Panc1 (cell line): ENCODE data around the gene HORMAD2.

ENCODE experiments used
- CTCF ChIP-seq: fragments of 450-650 bp; IDR thresholded peaks from 2 replicates; pipeline ENCODE4 v1.5.1; 2017; ENCODE audit warnings: mild to moderate bottlenecking
- POLR2AphosphoS5 ChIP-seq: IDR thresholded peaks from 2 replicates; pipeline ENCODE4 v1.6.1; 2012; ENCODE audit warnings: mild to moderate bottlenecking, low read depth, low read length, moderate library complexity
- REST ChIP-seq, 2 experiments: IDR thresholded peaks; 2 replicates each; pipeline ENCODE4 v1.6.1; 2011 to 2012; ENCODE audit warnings: low read depth in 2 of 2, control low read depth in 1 of 2, low read length in 1 of 2, mild to moderate bottlenecking in 1 of 2, moderate library complexity in 1 of 2; ENCODE audit not compliant: insufficient read depth in 1 of 2
- SIN3A ChIP-seq: IDR thresholded peaks from 2 replicates; pipeline ENCODE4 v1.6.1; 2012; ENCODE audit warnings: low read depth, mild to moderate bottlenecking, low read length, moderate library complexity, borderline replicate concordance; ENCODE audit not compliant: insufficient read depth
- TCF7L2 ChIP-seq: IDR thresholded peaks from 2 replicates; pipeline ENCODE4 v1.6.1; 2011; ENCODE audit warnings: mild to moderate bottlenecking, low read depth, low read length, inconsistent platforms

- no peak for TF ChIP-seq CTCF
- no peak for TF ChIP-seq POLR2AphosphoS5
- TF ChIP-seq REST (IDR thresholded peaks at IDR 0.05; ENCODE audit: insufficient read depth in 1 of 2, low read depth in 2 of 2, low read length in 1 of 2), result no peak
- no peak for TF ChIP-seq TCF7L2
- no peak for TF ChIP-seq SIN3A
Observed at GRCh38 chr22:30040499-30041260, 39.6 kb upstream of the HORMAD2 start.
